Measurements from ENCODE around the gene HHAT. TPM values are rescaled to one million over a fixed set of nuclear protein-coding genes. Genes with fewer than 3 reads are reported as not detected.

Gene HHAT
- total RNA-seq, 1 donor from 2014 or later, result 11.8 TPM

GRCh38 chr1:210407887-210408252 lies 79.2 kb downstream of the HHAT start:
- intact Hi-C loops (cut with DNase I), result loop anchor here (10.0 kb wide), 1 partner anchor 263 kb away; no protein-coding TSS in a partner anchor

GRCh38 chr1:210412240-210412639 lies 83.5 kb downstream of the HHAT start:
- intact Hi-C loops (cut with DNase I), result no loop called here

More at GRCh38 chr1:210407887-210408252, 79.2 kb downstream of the HHAT start:
- no peak for TF ChIP-seq CTCF (IDR thresholded peaks at IDR 0.05)
- no peak for TF ChIP-seq POLR2AphosphoS5 (IDR thresholded peaks at IDR 0.05; ENCODE audit: insufficient read depth in 1 of 2, low read depth in 1 of 2)
- no peak for TF ChIP-seq POLR2A (IDR thresholded peaks at IDR 0.05)
- H3K27me3 ChIP-seq, result no peaks in the 10 kb centered on the region
- no peaks in the 10 kb centered on the region for H3K9me3 ChIP-seq
- H3K4me1 ChIP-seq, result no peaks in the 10 kb centered on the region
- no peak overlapping the region for H3K4me3 ChIP-seq
- no peak for DNase-seq (ENCODE audit: extremely low spot score in 2 of 2)
- no peaks in the 10 kb centered on the region for H3K36me3 ChIP-seq
- no peak overlapping the region for H3K27ac ChIP-seq

GRCh38 chr1:210413951-210414350 lies 85.2 kb downstream of the HHAT start:
- DNase-seq (ENCODE audit: extremely low spot score in 2 of 2), result no peak
- H3K27me3 ChIP-seq, result no peaks in the 10 kb centered on the region
- H3K27ac ChIP-seq, result no peak overlapping the region
- intact Hi-C loops (cut with DNase I), result no loop called here
- no peaks in the 10 kb centered on the region for H3K9me3 ChIP-seq
- no peak overlapping the region for H3K4me3 ChIP-seq
- TF ChIP-seq POLR2AphosphoS5 (IDR thresholded peaks at IDR 0.05; ENCODE audit: insufficient read depth in 1 of 2, low read depth in 1 of 2), result no peak
- no peak for TF ChIP-seq POLR2A (IDR thresholded peaks at IDR 0.05)
- TF ChIP-seq CTCF (IDR thresholded peaks at IDR 0.05), result no peak
- no peaks in the 10 kb centered on the region for H3K36me3 ChIP-seq
- H3K4me1 ChIP-seq, result no peaks in the 10 kb centered on the region

More at GRCh38 chr1:210412240-210412639, 83.5 kb downstream of the HHAT start:
- Histone ChIP-seq H3K9me3 (no peaks in the 10 kb centered on the region), H3K27ac (no peak overlapping the region), H3K27me3 (no peaks in the 10 kb centered on the region), H3K4me1 (no peaks in the 10 kb centered on the region), H3K4me3 (no peak overlapping the region), H3K36me3 (no peaks in the 10 kb centered on the region)
- DNase-seq (ENCODE audit: extremely low spot score in 2 of 2), result no peak
- TF ChIP-seq POLR2A (IDR thresholded peaks at IDR 0.05) (no peak), CTCF (IDR thresholded peaks at IDR 0.05) (no peak), POLR2AphosphoS5 (IDR thresholded peaks at IDR 0.05; ENCODE audit: insufficient read depth in 1 of 2, low read depth in 1 of 2) (no peak)

- Histone ChIP-seq H3K4me3 (no peak overlapping the region), H3K9me3 (no peaks in the 10 kb centered on the region), H3K36me3 (no peaks in the 10 kb centered on the region), H3K4me1 (no peaks in the 10 kb centered on the region), H3K27ac (no peak overlapping the region), H3K27me3 (no peaks in the 10 kb centered on the region)
- intact Hi-C loops (cut with DNase I), result no loop called here
- DNase-seq (ENCODE audit: extremely low spot score in 2 of 2), result no peak
- TF ChIP-seq CTCF (IDR thresholded peaks at IDR 0.05) (no peak), POLR2A (IDR thresholded peaks at IDR 0.05) (no peak)
Observed at GRCh38 chr1:210415846-210416448, 87.2 kb downstream of the HHAT start.

- intact Hi-C loops (cut with DNase I), result no loop called here
- H3K4me1 ChIP-seq, result no peaks in the 10 kb centered on the region
- H3K9me3 ChIP-seq, result no peaks in the 10 kb centered on the region
- no peak for DNase-seq (ENCODE audit: extremely low spot score in 2 of 2)
- H3K27ac ChIP-seq, result no peak overlapping the region
- H3K4me3 ChIP-seq, result no peak overlapping the region
- no peak for TF ChIP-seq POLR2AphosphoS5 (IDR thresholded peaks at IDR 0.05; ENCODE audit: insufficient read depth in 1 of 2, low read depth in 1 of 2)
- no peak for TF ChIP-seq CTCF (IDR thresholded peaks at IDR 0.05)
- no peak for TF ChIP-seq POLR2A (IDR thresholded peaks at IDR 0.05)
- H3K27me3 ChIP-seq, result no peaks in the 10 kb centered on the region
- H3K36me3 ChIP-seq, result no peaks in the 10 kb centered on the region
Observed at GRCh38 chr1:210416681-210417080, 88.0 kb downstream of the HHAT start.

All from vagina (tissue), 2 donors.